COLO668 (cell line): ENCODE measurements around the gene IQCF5.
"Not testable (repeated sequence)": the region's sequence is repeated elsewhere in the genome, so short reads cannot be mapped to it uniquely, and the experiment has no call there.

Source experiments
- DNase-seq: peaks from one replicate; lab custom pipeline; 2025; ENCODE audit not compliant: unreplicated experiment; lab: John Stamatoyannopoulos, UW

The IQCF5 gene

DNA sequence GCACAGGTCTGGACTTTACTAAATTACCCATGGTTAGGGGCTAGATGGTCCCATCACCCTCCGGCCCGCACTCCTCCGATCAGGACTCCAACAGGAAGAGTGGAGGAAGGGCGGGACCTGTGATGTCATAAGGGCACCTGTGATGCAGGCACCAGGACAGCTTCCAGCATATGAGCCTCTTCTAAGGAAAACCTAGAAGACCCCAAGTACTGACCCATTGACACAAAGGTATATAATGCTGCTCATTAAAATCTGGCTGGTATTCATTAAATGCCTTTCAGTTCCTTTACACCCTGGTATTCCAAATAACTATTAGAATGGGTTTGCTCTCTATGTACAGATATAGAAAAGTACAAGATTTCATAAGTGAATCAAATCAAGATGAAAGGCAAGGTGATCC is at the start of gene IQCF5:
IQCF5 (minus strand) TSS at position 101 of the 400 bp plus-strand sequence; CDS start at position 31, 70 bp downstream.
- no peak for DNase-seq

DNA sequence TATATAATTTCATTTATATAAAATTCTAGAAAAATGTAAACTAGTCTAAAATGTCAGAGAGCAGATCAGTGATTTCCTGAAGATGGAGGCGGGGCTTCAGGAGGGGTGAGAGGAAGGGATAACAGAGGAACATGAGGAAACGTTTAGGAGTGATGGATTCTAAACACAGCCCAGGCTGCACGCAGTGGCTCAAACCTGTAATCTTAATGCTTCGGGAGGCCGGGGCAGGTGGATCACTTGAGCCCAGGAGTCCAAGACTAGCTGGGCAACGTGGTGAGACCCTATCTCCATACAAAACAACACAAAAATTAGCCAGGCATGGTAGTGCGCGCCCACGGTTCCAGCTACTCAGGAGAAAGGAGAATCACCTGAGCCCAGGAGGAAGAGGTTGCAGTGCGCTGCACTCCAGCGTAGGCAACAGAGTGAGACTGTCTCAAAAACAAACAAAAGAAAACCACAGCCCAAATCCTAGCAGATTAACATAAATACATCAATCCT is 45.7 kb upstream of the IQCF5 start:
- DNase-seq = no peak

DNA sequence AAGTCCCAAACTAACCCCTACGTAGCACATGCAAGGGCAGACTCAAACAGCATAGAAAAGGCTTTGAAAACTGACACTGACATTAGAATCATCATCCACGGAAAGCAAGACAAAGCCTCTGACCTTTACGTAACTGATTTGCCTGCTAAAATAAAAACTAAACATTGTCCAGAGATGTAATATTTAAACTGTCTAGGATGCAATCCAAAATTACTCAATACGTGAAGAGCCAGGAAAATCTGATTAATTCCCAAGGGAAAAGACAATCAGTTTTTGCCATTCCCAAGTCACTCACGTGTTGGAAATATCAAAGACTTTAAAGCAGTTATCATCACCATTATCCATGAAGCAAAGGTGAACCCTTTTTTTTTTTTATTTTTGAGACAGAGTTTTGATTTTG is 41.0 kb upstream of the IQCF5 start:
- DNase-seq = no peak

DNA sequence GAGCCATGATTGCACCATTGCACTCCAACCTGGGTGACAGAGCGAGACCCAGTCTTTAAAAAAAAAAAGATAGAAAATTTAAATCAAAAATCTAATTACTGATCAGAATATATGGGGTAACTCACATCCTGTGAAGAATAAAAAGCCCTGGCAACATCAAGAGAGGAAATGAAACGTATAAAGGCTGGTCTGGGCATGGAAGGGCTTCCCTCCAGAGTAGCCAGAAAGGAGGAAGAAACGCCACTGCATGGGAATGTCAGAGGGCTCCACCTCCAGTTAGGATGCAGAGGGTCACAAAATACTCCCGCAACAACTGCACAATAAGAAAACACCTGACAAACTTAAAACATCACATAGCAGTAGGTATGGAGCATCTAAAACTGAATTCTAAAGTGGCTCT is 32.6 kb upstream of the IQCF5 start:
- DNase-seq = no peak

DNA sequence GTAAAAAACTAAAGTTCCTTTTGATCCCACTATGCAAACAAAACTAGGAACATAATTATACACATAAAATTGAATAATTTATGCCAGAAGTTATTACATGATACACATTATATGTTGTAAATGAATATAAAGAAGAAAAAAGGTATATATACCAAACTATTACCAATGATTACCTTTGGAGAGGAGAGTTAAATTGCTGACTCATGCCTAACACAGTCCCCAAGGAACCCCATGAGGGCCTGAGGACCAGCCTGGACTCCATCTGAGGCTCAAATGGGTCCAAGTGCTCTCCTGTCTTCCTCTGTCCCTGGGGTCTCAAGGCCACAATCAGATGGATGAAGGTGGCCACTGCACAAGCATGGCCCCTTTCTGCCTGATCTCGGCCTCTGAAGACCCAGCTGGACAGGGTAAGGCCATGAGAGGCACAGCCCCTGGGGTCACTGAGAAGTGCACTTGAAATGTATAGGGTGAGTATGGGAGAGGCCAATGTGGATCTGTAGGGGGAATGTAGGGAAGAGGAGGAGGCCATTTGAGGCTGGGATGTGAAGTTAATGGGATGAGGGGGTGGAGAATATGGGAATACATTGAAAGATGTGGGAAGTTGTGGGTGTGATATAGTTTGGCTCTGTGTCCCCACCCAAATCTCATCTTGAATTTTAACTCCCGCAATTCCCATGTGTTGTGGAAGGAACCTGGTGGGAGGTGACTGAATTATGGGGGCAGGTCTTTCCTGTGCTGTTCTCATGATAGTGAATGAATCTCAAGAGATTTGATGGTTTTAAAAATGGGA is 28.8 kb upstream of the IQCF5 start:
- no peak for DNase-seq

DNA sequence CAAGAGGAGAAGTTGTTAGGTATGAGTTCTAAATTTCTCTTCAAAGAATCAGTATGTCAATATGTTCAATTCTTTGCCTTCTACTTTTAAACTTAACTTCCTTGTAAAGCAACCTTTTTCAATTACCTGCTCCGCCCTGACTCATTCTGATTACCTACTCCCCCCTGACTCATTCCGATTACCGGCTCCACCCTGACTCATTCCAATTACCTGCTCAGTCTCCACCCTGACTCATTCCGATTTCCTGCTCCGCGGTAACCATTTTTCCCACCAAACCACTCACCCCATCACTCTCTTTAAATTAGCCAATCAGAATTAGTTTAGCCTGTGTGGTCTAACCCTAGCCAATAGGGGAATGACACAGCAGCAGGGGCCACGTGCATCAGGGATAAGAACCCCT is 27.0 kb upstream of the IQCF5 start:
- not testable (repeated sequence) for DNase-seq

DNA sequence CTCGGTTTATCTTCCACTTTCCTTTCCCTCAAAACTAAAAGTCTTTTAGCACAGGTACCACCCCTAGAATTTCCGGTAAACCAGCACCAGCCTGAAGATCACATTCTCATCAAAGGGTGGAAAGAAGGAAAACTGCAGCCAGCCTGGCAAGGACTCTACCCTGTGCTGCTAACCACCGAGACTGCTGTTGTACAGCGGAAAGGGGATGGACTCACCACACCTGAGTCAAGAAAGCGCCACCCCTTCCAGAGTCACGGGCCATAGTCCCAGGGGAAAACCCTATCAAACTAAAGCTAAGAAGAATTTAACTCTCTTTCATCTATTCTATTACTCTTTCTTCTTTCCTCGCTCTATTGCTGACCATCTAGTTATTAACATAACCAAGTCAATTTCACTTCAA is 24.6 kb upstream of the IQCF5 start:
- not testable (repeated sequence) for DNase-seq

DNA sequence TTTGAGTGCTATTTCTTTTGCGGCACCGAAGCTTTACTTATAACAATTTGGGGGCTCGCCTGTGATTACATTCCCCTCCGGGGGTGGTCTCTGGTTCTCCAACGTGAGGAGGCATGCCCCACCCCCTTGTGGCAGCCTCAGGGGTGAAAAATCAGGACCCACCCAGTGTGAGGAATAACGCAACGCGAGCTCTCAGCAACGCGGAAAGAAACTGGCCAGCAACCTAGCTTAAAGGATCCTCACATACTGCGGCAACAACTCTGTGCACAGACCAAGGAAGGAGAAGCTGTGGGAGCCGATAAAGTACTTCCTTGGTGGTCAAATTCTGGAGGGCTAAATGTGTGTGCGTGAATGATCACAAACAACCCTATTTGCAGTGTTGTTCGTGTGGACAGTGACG is 22.0 kb upstream of the IQCF5 start:
- no peak for DNase-seq

DNA sequence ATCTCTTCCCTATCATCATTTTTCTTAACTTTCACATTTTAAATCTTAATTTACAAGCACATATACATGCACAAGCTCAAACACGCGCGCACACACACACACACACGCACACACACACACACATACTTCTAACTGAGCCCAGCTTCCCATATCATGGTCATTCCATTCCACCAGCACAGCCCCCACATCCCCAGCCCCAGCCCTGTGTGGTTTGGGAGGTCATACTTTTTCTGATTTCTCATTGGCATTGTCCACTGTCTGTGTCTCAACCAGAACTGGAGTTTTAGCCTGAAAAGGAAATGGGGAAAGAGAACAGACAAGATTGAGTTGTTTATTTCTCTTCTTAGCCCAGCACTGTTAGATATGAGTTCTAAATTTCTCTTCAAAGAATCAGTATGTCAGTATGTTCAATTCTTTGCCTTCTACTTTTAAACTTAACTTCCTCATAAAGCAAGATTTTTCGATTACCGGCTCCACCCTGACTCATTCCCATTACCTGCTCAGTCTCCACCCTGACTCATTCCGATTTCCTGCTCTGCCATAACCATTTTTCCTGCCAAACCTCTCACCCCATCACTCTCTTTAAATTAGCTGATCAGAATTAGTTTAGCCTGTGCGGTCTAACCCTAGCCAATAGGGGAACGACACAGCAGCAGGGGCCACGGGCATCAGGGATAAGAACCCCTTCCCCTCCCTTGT is 21.4 kb upstream of the IQCF5 start:
- no peak for DNase-seq

DNA sequence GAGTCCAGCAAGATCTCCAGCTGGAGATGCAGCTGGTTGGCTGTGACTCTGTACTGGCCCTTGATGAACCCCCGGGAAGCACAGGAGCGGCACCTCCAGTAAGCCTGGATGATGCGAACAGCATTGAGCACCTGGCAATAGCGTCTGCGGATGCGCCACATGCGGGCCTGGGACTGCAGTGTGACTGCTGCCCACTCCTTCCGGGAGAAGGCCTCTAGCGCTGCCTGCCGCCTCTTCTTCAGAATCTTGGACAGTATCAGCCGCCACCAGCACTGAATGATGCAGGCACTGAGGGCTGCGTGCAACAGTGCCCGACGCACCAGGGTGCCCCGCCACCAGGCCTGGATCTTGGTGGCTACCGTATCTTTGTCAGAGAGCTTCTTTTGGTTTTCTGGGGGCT is 19.5 kb upstream of the IQCF5 start:
- DNase-seq = no peak

DNA sequence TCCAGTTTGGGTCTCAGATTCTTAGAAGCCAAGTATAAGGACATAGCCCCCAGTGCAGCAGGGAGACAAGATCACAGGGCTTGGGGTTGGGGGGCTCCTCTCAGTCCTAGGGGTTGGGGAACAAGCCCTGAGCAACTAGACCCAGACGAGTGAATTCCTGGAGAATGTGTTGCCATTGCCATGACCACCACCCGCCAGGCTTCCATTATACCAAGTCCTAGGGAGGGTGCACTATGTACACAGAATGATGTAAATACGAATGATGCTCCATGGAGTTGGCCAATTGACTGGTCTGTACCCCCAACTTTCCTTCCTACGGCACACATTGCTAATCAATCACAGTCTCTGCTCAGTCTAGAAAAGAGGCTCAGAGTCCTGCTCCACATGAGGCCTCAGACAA is 19.0 kb upstream of the IQCF5 start:
- no peak for DNase-seq

DNA sequence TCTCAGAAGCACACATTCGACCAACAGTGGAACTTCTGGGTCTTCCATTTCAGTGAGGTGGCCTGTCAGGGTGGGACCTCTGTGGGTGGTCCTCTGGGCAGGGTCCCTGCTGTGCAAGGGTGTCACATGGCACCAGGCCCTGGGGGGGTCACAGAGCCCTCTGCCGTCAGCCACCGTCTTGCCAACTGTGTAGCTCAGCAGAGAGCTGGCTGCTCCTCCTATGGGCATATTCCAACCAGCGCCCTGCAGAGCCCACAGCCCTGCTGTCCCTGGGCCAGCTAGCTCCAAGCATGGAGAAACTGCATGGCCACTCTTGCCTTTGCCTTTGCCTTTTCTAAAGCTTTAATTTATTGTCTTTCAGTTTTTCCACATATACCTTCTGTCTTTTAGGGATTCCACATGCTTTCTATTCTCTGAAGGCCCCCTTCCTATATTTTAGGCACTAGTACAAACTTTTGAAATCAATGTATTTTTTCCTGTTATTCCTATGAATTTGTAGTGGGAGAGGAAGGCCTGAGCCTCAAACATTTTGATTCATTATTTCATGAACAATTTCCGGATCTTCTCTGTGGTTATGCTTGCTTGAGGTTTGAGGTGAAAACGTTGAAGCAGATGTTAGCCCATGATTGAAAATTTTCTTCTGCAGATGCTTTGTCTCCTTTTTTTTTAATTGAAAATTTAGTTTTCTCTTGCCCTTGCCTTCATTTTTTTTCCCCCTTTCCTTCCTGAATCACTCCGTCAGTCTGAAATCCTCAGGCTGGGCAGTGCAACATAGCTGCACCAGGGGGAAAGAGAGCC is 16.0 kb upstream of the IQCF5 start:
- no peak for DNase-seq

DNA sequence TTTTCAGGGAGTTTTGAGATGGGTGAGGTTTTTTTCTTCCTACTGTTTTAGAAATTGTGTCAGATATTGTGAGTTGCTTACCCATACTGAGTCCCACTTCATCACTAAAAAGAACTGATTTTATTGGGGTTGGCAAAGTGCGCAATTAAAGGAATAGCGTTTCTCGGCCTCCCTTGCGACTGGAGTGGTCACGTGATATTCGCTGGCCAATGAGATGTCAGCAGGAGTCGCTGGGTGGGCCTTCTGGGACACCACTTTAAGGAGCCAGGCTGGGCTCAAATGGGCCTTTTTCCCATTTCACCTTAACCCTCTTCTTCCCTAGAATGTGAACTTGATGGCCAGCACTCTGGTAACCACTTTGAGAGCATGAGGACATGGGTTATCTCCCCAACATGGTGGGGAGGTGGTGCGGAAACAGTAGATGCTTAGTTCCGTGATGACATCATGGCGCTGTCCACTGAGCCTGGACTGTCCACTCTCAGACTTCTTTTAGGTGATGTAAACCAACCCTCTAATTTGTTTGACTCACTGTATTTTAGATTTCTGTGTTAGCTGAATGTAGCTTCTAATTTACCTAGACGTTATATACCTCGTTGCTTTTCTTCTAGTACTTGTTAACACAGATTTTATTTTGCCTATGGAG is 13.2 kb upstream of the IQCF5 start:
- no peak for DNase-seq

DNA sequence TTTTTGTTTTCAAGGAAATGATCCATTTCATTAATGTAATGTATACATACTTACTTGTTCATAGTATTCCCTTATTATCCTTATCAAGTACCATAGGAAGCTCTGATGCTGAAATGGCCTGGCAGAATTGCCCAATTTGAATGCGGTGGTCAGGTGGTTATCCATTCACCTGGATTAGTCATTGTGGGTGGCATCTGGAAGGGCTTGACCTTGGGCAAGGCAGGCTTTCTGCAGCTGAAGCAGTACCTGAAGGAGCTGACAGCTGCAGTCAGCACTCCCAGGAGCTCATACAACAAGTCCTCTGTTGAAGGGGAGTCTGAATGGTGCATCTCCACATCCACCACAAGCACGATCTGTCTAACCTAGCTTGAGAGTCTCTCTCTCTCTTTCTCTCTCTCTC is 12.2 kb upstream of the IQCF5 start:
- DNase-seq = no peak

DNA sequence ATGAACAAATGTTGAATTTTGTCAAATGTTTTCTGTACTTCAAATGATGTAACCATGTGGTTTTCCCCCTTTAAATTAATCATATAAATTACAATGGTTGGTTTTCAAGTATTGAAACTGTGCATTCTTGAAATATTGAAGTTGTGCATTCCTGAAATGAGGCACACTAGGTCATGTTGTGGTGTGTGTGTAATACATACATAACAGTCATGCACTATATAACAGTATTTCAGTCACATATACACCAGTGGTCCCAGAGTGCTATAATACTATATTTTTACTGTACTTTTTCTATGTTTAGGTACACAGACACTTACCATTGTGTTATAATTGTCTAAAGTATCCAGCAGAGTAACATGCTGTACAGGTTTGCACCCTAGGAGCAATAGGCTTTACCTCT is 11.0 kb upstream of the IQCF5 start:
- DNase-seq = no peak

DNA sequence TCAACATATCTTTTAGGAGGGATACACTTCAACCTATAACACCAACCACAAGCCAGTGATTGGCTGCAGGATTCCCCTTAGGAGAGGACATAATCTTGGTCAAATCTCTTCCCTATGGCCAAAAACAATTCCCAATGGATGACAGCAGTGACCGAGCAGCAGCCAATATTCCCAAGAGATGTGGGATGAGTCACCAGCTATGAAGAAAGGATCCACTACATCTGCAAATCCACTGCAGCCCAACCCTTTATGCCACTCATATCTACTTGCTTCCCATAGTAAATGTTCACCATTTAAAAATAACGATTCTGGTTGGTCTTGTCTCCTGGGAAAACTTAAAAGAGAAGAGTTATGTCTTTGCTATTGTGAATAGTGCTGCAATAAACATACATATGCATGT is 4.5 kb upstream of the IQCF5 start:
- DNase-seq = no peak

DNA sequence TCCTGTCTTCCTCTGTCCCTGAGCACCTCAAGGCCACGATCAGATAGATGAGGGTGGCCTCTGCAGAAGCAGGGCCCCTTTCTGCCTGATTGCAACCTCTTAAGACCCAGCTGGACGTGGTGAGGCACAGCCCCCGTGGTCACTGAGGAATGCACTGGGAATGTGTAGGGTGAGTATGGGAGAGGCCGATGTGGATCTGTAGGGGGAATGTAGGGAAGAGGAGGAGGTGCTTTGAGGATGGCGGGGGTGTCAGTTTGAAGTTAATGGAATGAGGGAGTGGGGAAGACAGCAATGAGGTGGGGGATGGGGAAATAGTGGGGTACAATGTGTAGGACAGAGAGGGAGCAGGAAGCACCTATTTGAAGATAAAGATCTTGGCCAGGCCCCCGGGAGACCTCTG is 785 bp upstream of the IQCF5 start:
- no peak for DNase-seq

DNA sequence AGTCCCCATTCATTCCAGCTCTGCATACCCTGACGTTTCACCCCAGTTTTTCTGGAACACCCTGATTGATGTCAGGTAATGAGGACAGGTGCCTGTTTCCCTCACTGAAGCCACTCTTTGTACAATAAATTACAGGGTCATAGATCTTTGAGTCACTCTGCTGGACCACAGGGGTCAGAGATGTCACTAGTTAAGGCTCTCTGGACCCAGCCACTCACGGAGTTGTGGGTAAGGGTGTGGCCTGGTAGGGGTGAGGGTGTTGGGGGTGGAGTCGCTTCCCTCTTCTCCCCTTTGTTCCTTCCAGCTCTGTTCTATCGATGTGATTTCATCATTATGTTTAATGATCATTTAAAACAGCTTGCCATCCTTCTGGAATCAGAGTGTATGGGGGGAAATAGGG is 512 bp downstream of the IQCF5 start:
- no peak for DNase-seq

DNA sequence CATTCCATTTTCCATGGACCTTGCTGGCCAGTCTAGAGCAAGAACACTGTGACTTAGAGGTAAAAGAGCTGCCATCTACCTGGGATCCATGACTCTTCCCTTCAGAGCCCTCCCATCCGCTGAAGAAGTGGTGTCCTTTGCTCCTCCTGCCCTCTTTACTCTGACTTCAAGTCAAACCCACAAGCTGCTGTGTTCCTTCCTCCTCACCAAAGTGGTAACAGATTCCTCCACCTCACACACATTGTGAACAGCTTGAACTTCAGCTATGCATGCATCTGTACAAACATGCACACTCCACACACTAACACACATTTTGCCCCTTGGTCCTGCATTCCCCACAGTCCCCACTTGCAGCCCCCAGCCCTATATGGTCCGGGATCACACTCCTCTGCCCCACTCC is 990 bp downstream of the IQCF5 start:
- no peak for DNase-seq

DNA sequence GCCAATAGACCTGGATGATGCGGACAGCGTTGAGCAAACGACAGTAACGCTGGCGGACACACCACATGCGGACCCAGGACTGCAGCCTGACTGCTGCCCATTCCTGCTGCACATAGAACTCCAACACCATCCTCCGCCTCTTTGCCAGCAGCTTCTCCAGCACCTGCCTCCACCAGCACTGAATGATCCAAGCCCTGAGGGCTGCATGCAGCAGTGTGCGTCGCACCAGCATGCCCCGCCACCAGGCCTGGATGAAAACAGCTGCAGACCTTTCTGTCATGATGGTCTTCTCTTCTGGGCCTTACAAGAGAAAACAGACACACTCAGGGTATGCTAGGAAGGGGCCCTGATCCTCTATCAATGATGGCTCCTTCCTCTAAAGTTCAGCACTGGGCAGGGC is 1.5 kb downstream of the IQCF5 start:
- DNase-seq = no peak

DNA sequence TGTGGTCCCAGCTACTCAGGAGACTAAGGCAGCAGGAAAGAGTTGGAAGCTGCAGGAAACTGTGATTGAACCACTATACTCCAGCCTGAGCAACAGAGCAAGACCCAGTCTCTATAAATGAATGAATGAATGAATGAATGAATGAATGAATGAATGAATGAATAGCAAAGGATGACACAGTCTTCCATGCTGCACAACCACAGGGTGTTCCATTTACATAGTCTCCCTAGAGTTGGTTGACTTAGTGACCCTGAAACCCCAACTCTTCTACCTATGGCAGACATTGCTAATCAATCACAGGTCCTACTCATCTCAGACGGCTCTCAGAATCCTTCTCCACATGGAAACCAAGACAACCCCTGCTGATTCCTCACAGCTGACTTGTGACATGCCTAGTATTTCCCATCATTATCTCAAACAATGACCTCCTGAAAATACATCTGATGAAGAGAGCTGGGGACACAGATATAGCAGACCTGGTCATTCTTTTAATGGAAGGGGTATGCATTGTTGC is 2.1 kb downstream of the IQCF5 start:
- no peak for DNase-seq
